ENCODE data around the gene ITM2A.

GRCh38 chrX:79412166-79412565 is 45.0 kb upstream of the ITM2A start:
- no peak for TF ChIP-seq CTCF (conservative IDR thresholded peaks at IDR 0.05)
- TF ChIP-seq EZH2 (IDR thresholded peaks at IDR 0.05; ENCODE audit: low read depth) = no peak
